Kidney tubule cell (primary cell): ENCODE data around the gene NKAIN2.
A peak's percentile ranks its signal among the peaks of the same experiment; 100 is the strongest.

ENCODE experiments used
- DNase-seq: peaks from one replicate; pipeline ENCODE4 v3.0.0-alpha.2; 2018; ENCODE audit warnings: low spot score

NKAIN2 gene

GRCh38 chr6:124758663-124759062, 955.0 kb downstream of the NKAIN2 start:
- no peak for DNase-seq

- no peak for DNase-seq
Measured at GRCh38 chr6:124765280-124765679, 961.6 kb downstream of the NKAIN2 start.

DNA sequence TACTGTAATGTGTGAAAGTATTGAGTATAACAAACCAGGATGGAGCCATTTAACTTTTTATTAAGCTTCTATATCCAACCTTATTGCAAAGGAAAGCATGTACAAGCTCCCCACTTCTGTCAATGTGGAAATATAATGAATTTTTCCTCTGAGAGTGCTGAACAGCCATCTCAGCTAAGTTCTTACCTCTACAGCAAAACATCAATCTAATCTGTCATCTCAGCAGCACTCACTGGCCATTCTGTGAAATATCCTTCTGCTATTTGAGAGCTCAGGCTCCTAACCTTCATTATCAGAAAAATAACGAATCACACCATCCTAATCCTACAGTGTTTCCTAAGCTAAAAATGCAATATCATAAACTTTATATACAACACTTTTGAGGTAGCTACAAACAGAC, 964.6 kb downstream of the NKAIN2 start:
- DNase-seq = no peak

GRCh38 chr6:124769811-124770544, 966.3 kb downstream of the NKAIN2 start:
- DNase-seq = no peak

DNA sequence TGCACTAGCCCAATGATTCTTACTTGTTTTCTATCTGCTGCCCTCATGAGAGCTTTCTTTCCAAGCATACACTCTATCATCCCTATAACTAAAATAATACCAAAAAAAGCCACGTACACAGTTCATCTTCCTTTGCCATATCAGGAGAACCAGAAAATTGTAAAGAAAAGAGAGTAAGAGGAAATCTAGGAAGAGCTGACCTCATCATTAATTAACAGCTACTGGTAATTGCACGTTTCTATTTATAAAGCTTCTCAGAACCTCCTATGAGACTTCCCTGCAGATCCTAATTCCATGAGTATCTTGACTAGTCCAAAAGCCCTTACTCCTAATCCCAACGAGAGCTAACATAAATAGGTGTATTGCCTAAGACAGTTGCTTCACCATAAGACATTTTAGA, 967.1 kb downstream of the NKAIN2 start:
- no peak for DNase-seq

- DNase-seq = no peak
Measured at GRCh38 chr6:124772733-124773319, 969.2 kb downstream of the NKAIN2 start.

GRCh38 chr6:124775121-124775520, 971.5 kb downstream of the NKAIN2 start:
- DNase-seq = no peak

DNA sequence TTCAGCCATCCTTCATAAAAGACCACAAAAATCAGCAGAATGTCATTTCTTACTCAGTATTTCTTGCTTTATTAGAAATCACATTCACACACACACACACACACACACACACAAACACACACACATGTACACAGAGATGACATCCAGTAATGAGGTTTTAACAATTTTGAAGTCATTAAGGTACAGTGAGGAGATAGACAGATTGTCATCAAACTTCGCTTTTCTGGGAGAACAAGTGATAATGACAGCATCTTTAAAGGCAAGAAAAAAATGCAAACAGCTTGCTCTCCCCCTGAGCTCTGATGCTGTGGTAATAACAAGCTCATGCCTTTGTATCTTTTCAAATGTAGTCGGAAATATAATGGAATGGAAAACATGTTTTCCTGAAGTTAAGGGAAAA, 974.2 kb downstream of the NKAIN2 start:
- DNase-seq = no peak

- peak; percentile 15 for DNase-seq
Measured at GRCh38 chr6:124780623-124781022, 977.0 kb downstream of the NKAIN2 start.

DNA sequence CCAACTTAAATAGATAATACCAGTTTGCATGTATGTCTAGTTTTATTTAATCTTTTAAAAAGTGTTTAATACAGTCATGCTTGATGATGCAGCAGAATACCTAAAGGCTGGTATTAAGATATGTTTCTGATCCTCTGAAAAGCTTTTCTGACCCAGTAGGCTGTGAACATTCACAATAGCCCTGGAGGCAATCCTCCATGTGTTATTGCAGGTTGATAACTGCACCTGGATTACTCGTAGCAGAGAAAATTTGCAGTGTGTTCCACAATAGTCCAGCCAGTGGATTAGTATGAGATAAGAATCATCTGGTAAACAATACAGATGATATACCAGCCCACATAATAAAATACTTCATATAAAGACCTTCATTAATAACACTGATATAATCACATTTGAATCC, 979.7 kb downstream of the NKAIN2 start:
- DNase-seq = no peak

- DNase-seq = no peak
Measured at GRCh38 chr6:124791156-124791555, 987.5 kb downstream of the NKAIN2 start.

DNA sequence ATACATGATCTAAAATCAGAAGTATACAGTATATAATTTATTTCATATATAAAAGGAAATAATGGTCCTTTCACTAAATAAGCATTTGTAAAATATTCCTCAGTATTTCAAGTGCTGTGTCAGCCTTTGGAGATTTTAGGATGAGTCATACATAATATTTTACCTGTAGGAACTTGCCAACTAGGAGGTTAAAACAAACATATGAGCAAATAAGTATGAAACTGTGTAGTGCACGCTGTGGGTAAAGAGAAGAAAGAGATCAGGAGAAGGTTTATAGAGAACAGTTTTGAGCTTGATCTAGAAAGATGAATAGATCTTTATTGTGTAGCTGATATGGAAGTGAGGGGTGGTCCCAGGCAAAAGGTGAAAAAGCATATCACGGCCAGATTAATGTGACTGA, 988.7 kb downstream of the NKAIN2 start:
- no peak for DNase-seq

DNA sequence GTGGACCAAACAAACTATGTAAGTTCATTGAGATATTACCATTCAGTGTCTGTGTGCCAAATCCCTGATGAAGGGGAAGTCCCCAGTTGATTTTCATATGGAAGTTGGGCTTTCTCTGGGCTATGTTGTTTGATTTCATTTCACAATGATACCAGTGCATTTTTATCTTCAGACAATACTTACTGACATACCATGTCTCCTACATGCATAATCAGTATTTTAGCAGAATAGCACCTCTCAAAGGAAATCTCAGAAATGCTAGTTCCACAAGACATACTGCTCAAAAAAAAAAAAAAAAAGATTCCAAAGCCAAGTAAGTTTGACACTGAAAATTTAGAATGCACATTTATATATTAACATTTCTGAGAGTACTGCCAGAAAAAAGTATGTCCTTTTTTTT, 989.7 kb downstream of the NKAIN2 start:
- no peak for DNase-seq

- peak; percentile 16 for DNase-seq
Measured at GRCh38 chr6:124795643-124796463, 992.2 kb downstream of the NKAIN2 start.

DNA sequence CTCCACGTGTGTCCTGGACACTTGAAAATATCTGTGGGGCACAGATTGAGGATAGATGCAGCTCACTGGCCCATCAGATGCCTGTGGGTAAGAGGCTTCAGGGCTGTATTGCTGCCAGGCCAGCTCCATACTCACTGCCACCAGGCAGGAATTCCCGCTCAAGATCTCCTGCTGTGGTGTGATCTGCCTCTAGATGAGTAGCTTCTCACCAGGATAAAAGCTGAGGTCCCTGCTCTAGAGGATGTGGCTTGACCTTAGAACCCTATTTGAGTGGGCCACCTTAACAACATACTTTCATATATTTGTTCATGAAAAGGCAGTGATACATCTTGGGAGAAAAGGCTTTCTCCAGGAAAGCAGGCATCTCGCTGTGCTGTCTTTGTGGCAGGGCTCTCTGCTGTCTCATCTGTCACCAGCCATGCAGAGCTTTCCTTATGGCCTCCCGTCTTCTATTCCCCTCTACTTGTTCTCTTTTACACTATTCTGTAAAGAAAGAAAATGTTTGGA, 992.9 kb downstream of the NKAIN2 start:
- DNase-seq = no peak

GRCh38 chr6:124797224-124797623, 993.6 kb downstream of the NKAIN2 start:
- DNase-seq = no peak

DNA sequence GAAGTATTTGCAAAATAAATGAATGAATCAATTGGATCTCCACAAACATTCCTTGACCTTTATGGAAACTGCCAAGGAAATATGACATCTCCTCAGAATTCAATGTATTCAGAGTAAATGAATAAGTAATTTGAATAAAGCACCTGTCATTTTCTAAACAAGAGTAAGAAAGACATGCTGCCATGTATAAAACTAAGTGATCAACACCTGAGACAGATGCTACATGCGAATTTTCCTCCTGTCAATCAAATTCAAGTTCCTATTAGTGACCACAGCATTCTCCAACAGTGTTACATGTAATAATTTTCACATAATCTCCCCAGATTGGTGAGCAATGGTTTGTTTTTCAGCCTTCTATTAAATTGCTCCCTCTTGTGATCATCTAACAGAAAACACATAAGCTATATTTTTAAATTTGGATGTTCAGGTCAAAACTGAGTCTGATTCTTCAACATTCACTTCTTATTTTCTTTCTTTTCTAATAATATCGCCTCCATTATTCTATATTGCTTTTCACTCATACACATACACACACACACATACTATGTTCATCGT, 995.4 kb downstream of the NKAIN2 start:
- no peak for DNase-seq

- no peak for DNase-seq
Measured at GRCh38 chr6:124799638-124800037, 996.0 kb downstream of the NKAIN2 start.

GRCh38 chr6:124800222-124800621, 996.6 kb downstream of the NKAIN2 start:
- no peak for DNase-seq

DNA sequence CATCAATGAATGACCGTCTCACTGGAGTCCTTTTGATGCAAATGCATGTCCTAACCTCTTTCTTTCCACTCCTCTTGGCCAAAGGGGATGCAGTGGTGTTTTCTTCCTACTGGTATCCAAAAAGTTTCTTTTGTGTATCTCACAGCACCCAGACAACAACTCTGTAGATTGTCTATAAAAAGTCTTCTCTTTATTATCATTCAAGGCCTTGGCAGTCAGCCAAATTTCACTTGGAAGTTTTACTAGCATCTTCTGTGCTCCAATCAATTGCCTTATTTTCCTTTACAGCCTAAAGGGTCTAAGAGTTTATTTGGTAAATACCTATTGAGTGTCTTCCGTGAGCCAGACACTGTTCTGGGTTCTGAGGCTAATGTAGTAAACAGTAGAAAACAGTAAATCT, 1008.4 kb downstream of the NKAIN2 start:
- DNase-seq = no peak

DNA sequence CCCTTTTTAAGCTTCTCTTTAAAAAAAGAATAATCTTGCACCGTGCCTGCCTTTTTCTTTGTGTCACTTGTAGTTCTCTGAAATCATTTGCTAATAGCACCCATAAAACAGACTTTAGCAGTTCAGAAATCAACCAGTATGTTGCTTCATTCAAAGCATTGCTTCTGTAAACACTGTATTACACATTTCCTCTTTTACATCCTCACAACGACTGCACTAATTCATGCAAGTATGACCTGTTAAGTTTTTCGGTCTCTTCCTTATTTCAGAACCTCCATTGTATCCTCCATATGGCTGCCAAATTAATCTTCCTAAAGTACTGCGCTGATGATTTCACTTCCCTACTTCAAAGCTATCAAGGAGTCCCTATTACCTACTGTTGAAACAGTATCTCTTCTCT, 1015.7 kb downstream of the NKAIN2 start:
- DNase-seq = no peak

DNA sequence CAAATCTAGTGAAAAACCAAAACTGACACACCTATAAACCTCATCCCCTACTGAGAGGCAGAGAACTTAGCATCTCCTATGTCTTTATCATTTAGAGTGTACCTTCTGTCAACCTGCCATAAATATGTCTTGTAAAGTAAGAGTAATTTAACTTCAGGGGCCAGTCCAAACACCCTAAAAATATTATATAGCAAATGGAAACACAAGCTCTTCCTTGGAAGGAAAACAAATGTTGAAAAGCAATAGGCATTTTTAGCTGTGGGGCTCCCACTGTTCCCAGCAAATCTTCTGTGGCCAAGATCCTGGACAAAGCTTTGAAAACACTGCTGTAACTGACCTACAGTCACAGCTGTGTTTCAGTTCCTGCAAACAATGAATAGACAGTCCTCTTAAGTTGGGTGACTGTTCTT, 1018.5 kb downstream of the NKAIN2 start:
- DNase-seq = no peak

DNA sequence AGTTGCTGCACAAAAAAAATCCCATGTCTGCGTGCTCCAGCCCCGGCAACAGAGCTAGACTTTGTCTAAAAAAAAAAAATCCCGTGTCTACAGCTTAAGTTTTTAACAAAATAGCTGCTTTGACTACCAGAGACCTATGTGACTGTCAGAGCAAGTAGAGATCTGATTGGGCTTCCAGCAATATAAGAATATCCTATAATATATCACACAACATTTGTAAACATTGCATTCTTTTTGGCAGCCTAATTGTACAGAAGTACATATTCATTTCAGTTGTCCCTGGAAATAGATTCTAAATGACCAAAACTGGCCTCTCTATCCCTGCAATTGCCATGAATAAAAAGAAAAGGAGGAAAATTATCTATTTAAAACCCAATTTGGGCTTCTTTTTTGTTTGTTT, 1019.1 kb downstream of the NKAIN2 start:
- no peak for DNase-seq
